Measurements from ENCODE around the gene XIRP1.

DNA sequence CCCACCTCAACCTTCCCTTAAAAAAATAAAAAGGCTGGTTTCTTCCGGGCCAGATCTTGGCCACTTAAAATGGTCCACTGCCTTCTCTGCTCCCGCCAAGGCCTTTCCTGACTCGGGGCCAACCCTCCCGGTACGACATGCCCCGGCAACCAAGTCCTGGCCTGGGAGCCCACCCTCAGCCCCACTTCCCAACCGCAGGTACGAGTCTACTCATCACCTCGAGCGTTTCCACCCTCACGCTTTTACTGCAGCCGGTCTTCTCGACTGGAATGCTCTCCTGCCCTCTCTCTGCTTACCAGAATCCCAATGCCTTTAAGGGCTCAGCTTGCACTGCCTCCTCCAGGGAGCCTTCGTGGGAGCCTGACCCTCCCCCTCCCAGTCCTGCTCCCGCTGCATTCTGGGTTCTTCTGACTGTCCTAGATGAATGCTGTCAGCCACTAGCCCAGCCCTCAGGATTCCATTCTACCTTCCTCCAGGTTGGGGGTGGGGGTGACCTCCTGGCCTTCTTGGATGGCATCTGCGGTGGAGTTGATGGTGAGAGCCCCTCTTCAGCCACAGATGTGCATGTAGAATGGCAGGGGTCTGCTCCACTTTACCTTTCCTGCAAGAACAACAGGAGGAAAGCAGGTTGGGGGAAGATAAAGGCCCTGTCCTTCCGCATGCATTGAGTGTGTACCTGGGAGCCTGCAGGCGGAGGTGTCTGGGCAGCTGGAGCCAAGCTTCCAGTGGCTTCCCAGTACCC lies 37.9 kb downstream of the XIRP1 start:
- TF ChIP-seq, protein P1, sequence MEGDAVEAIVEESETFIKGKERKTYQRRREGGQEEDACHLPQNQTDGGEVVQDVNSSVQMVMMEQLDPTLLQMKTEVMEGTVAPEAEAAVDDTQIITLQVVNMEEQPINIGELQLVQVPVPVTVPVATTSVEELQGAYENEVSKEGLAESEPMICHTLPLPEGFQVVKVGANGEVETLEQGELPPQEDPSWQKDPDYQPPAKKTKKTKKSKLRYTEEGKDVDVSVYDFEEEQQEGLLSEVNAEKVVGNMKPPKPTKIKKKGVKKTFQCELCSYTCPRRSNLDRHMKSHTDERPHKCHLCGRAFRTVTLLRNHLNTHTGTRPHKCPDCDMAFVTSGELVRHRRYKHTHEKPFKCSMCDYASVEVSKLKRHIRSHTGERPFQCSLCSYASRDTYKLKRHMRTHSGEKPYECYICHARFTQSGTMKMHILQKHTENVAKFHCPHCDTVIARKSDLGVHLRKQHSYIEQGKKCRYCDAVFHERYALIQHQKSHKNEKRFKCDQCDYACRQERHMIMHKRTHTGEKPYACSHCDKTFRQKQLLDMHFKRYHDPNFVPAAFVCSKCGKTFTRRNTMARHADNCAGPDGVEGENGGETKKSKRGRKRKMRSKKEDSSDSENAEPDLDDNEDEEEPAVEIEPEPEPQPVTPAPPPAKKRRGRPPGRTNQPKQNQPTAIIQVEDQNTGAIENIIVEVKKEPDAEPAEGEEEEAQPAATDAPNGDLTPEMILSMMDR (IDR thresholded peaks at IDR 0.05 in 2 of 3, conservative IDR thresholded peaks at IDR 0.05 in 1 of 3; ENCODE audit: borderline replicate concordance in 1 of 3, insufficient read depth in 1 of 3, low read depth in 2 of 3, low read length in 2 of 3): no peak
- TF ChIP-seq EZH2 (IDR thresholded peaks at IDR 0.05) (no peak), RAD21 (IDR thresholded peaks at IDR 0.05; ENCODE audit: low read depth) (no peak), EZH2phosphoT487 (IDR thresholded peaks at IDR 0.05; ENCODE audit: borderline replicate concordance) (no peak), POLR2A (IDR thresholded peaks at IDR 0.05; ENCODE audit: borderline replicate concordance, extremely low read depth, insufficient read depth, insufficient read length) (peak; percentile 33), POLR2AphosphoS5 (IDR thresholded peaks at IDR 0.05; ENCODE audit: low read depth, low read length) (peak; percentile 81), SIN3A (IDR thresholded peaks at IDR 0.05; ENCODE audit: low read depth) (no peak), ELF1 (IDR thresholded peaks at IDR 0.05; ENCODE audit: borderline replicate concordance, low read depth) (no peak), SP1 (IDR thresholded peaks at IDR 0.05; ENCODE audit: low read depth) (no peak), CEBPB (IDR thresholded peaks at IDR 0.05; ENCODE audit: low read depth) (no peak), JUND (IDR thresholded peaks at IDR 0.05) (no peak), FOSL1 (IDR thresholded peaks at IDR 0.05; ENCODE audit: low read depth) (no peak), YY1 (IDR thresholded peaks at IDR 0.05; ENCODE audit: extremely low read depth, insufficient replicate concordance, low read depth, low read length) (peak; percentile 54)
- TF ChIP-seq, protein P2, sequence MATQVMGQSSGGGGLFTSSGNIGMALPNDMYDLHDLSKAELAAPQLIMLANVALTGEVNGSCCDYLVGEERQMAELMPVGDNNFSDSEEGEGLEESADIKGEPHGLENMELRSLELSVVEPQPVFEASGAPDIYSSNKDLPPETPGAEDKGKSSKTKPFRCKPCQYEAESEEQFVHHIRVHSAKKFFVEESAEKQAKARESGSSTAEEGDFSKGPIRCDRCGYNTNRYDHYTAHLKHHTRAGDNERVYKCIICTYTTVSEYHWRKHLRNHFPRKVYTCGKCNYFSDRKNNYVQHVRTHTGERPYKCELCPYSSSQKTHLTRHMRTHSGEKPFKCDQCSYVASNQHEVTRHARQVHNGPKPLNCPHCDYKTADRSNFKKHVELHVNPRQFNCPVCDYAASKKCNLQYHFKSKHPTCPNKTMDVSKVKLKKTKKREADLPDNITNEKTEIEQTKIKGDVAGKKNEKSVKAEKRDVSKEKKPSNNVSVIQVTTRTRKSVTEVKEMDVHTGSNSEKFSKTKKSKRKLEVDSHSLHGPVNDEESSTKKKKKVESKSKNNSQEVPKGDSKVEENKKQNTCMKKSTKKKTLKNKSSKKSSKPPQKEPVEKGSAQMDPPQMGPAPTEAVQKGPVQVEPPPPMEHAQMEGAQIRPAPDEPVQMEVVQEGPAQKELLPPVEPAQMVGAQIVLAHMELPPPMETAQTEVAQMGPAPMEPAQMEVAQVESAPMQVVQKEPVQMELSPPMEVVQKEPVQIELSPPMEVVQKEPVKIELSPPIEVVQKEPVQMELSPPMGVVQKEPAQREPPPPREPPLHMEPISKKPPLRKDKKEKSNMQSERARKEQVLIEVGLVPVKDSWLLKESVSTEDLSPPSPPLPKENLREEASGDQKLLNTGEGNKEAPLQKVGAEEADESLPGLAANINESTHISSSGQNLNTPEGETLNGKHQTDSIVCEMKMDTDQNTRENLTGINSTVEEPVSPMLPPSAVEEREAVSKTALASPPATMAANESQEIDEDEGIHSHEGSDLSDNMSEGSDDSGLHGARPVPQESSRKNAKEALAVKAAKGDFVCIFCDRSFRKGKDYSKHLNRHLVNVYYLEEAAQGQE (IDR thresholded peaks at IDR 0.05; ENCODE audit: low read depth): no peak

All from HCT116 (cell line).